Adipose tissue (tissue), 3 donors: ENCODE results near the gene KRT75. TPM values are rescaled to one million over a fixed set of nuclear protein-coding genes. Genes with fewer than 3 reads are reported as not detected.
"Not testable (repeated sequence)": the region's sequence is repeated elsewhere in the genome, so short reads cannot be mapped to it uniquely, and the experiment has no call there.

Experiments
- H3K27ac ChIP-seq: one replicate; pipeline ENCODE4 v1.5.1; 2013; ENCODE audit warnings: low read depth, low read length
- WGBS, 3 donors: extraction: QIAGEN DNeasy Blood & Tissue Kit; methylation state at CpG; one replicate each; pipeline ENCODE4 v1.1.7; 2013; 5-methylcytosine and 5-hydroxymethylcytosine counted together
- polyA plus RNA-seq, 3 donors: library from polyadenylated mRNA; stranded (reverse); fragments of 200-250 nt; gene quantifications; one replicate each; pipeline ENCODE4 v1.2.3, GENCODE V29; 2013
- donor health status: healthy with polysubstance abuse.
- donor health status: Bipolar disorder and iron deficiency.
- donor health status: healthy.

KRT75 gene
- under 1 TPM in 1 of 3 donors, not detected in 2; 0.11 TPM for polyA plus RNA-seq

DNA sequence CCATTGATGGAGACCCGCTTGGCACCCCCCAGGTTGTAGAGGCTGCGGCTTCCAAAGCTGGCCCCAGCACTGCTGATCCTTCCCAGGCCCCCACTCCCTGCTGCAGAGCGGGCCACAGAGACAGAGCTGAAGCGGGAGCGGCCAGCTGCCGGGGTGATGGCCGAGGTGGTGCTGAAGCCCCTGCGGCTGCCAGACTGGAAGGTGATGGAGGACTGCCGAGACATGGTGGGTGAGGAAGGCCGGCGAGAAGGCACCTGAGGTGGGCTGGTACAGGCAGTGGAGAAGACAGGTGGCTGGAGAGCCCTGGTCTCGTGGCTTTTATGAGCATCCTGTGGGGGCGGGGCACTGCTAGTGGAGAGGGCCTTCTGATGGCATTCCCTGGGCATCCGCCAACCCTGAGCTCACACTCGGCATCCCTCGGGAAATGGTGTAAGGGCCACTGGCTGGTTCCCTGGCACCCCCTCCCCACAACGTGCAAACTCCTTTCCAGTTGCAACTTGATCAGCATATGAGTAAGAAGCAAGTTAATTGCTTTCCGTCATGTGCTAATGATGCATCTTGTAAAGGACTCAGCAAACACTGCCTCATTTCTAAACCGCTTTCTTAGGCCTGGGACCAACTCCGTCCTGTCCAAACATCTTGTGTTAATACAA lies at the start of gene KRT75:
Gene KRT75 (minus strand): TSS at position 291 of the 653 bp plus-strand sequence. CDS start 67 bp downstream, at position 224.
- H3K27ac ChIP-seq = no peak within 1 kb of the TSS
- 80 to 88% (median 86%) methylated on average over 19 to 20 of the region's 20 CpGs for WGBS, 3 donors

DNA sequence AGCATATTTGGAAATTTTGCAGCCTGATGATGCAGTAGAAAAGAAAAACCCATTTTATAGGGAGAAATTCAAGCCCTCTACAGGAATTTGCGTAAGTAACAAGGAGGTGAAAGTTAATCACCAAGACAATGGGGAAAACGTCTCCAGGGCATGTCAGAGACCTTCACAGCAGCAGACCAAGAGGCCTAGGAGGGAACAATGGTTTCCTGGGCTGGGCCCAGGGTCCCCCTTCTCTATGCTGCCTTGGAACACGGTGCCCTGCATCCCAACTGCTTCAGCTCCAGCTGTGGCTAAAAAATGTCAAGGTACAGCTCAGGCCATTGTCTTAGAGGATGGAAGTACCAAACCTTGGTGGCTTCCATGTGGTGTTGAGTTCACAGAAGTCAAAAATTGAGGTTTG lies 45.9 kb upstream of the KRT75 start:
- 61 to 67% (median 66%) methylated on average over 3 of the region's 3 CpGs for WGBS, 3 donors
- H3K27ac ChIP-seq = no peak overlapping the region

DNA sequence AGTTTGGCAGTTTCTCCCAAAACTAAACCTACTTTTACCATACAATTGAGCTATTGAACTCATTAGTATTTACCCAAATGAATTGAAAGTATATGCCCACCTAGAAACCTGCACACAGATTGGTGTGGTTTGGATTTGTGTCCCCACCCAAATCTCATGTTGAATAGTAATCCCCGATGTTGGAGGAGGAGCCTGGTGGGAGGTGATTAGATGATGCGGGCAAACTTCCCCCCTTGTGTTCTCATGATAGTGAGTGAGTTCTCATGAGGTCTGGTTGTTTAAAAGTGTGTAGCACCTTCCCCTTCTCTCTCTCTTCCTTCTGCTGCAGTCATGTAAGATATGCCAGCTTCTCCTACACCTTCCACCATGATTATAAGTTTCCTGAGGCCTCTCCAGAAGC lies 43.5 kb upstream of the KRT75 start:
- 44 to 81% (median 74%) methylated on average over 2 of the region's 2 CpGs for WGBS, 3 donors
- H3K27ac ChIP-seq = no peak overlapping the region

DNA sequence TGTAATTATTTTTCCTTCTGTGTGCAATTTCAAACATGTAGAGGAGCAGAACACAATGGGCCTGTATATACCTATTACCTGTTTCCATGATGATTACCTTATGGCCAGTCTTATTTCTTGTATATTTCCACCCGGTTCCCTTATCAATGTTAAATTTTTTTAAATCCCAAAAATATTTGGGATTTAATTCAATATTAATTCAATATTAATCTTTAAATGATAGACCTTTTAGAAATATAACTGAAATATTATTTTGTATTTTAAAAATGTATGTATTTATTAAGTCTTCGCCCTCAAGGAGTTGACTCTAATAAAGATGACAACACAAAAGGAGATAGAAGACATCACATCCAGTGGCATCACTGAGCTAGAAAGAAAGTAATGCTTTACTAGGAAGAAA lies 40.0 kb upstream of the KRT75 start:
- WGBS, 3 donors = 88 to 92% (median 91%) methylated on average over 2 of the region's 2 CpGs
- no peak overlapping the region for H3K27ac ChIP-seq

DNA sequence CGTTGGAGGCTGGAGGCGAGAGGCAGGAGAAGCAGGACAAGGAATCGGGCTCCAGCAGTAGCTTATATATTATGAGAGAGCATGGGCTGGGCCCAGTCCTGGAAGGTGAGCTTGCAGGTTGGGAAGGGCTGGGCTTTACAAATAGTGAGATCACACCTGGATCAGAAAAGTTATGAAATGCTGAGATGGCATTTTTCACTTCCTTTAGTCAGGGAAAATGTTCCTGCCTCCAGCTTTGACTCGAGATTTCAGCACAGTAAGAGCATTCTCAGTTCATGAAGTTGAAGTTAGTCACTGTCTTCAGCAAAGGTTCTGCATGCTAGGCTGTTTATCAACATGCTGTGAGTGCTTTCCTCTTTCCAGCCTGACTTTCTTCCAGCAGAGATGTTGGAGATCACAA lies 39.6 kb upstream of the KRT75 start, which contains the start of gene KRT6C:
Gene KRT6C (minus strand): TSS at position 38 of the 400 bp plus-strand sequence. CDS start 68 bp downstream, outside the sequence.
- 63 to 81% (median 70%) methylated on average over 4 of the region's 4 CpGs for WGBS, 3 donors

DNA sequence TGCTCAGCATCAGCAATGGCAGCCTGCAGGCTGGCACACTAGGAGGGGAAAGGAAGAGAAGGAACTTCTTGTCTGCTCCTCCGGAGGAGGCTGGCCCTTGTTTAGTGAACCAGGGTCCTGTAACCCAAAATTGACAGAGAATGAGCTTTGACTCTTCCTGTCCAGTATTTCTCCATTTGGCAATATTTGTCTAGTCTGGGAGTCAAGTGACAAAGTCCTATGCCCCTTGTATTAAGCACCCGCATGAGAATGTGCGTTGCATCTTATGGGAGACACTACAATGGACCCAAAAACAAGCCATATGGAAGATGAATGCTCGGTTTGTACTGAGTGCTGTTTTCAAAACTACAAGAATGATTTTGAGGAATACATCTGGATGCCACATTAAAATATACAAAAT lies 35.7 kb upstream of the KRT75 start:
- WGBS, 3 donors = 70 to 80% (median 77%) methylated on average over 4 of the region's 4 CpGs
- H3K27ac ChIP-seq = no peak overlapping the region

More for the DNA sequence above, 39.6 kb upstream of the KRT75 start, which contains the start of gene KRT6C:
- no peak within 1 kb of the TSS for H3K27ac ChIP-seq

GRCh38 chr12:52464897-52465296 lies 30.7 kb upstream of the KRT75 start:
- no peak overlapping the region for H3K27ac ChIP-seq
- WGBS, 3 donors = 32 to 51% (median 34%) methylated on average over 2 of the region's 2 CpGs

GRCh38 chr12:52461693-52462092 lies 27.5 kb upstream of the KRT75 start:
- no peak overlapping the region for H3K27ac ChIP-seq
- WGBS, 3 donors = 53 to 72% (median 56%) methylated on average over 5 of the region's 5 CpGs

- 83 to 86% (median 86%) methylated on average over 5 of the region's 5 CpGs for WGBS, 3 donors
- no peak overlapping the region for H3K27ac ChIP-seq
Measured at GRCh38 chr12:52458861-52459260, 24.7 kb upstream of the KRT75 start.

GRCh38 chr12:52455821-52456220 lies 21.6 kb upstream of the KRT75 start:
- H3K27ac ChIP-seq = no peak overlapping the region
- WGBS, 3 donors = 55 to 94% (median 67%) methylated on average over 1 of the region's 1 CpG

DNA sequence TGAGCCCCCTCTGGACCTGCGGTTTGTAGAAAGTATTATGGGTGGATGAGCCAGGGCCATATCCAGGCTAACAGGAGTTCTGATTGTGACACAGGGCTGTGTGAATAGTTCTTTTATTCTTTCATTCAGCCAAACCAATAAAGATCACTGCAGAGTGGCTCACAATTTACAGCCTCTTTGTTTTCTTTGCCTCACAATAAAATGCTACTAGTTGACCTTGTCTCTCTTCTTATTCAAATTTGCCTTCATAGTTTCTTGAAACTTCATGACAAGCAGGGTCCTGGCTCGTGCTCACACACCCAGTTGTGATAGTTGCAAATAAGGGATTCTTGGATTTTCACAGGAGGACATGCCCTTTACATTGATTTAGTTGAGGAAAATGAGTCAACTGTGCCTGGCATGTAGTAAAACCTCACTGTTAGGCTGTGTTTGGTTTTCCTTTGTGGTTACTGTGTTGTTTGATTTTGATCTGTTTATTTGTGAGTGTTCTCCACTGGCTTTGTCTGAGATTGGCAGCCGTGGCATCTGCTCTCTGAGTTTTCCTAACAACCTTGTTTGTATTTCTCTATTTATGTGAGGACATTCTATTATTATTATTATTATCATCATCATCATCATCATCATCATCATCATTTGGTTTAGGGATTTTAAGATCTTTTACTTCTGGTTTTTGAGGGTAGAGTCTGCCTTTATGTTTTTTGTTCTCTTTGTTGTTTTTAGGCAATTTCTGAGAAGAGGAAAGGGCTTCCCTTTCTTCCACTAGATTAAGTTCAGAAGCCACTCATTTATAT lies 20.4 kb upstream of the KRT75 start:
- no peak overlapping the region for H3K27ac ChIP-seq
- WGBS, 3 donors = 44 to 68% (median 60%) methylated on average over 3 of the region's 3 CpGs

- no peak within 1 kb of the TSS for H3K27ac ChIP-seq
Measured at GRCh38 chr12:52452101-52452500, 17.9 kb upstream of the KRT75 start, which contains the start of gene KRT6B. KRT6B (minus strand) TSS chr12:52452146; CDS start chr12:52452078, 68 bp downstream.

GRCh38 chr12:52448228-52448627 lies 14.1 kb upstream of the KRT75 start:
- no peak overlapping the region for H3K27ac ChIP-seq
- 39 to 51% (median 45%) methylated on average over 3 of the region's 3 CpGs for WGBS, 3 donors

More at GRCh38 chr12:52452101-52452500, 17.9 kb upstream of the KRT75 start, which contains the start of gene KRT6B:
- WGBS, 3 donors = 81 to 93% (median 91%) methylated on average over 6 of the region's 6 CpGs

DNA sequence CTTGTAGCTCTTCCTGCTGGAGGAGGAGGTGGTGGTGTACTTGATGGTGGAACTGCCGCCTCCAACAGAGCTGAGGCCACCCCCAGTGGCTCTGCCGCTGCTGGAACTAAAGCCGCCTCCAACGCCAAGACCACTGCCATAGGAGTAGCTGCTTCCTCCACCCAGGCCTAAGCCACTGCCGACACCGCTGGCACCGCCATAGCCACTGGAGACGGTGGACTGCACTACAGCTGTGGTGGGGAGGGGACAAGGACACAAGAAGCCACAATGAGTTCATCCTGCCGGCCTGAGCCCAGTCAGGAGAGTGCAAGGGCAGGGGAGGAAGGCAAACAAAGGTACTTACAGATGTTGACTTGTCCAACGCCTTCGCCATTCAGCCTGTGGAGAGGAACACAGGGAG lies 13.0 kb upstream of the KRT75 start:
- not testable (repeated sequence) for H3K27ac ChIP-seq
- WGBS, 3 donors = 82 to 98% (median 92%) methylated on average over 10 to 11 of the region's 11 CpGs

DNA sequence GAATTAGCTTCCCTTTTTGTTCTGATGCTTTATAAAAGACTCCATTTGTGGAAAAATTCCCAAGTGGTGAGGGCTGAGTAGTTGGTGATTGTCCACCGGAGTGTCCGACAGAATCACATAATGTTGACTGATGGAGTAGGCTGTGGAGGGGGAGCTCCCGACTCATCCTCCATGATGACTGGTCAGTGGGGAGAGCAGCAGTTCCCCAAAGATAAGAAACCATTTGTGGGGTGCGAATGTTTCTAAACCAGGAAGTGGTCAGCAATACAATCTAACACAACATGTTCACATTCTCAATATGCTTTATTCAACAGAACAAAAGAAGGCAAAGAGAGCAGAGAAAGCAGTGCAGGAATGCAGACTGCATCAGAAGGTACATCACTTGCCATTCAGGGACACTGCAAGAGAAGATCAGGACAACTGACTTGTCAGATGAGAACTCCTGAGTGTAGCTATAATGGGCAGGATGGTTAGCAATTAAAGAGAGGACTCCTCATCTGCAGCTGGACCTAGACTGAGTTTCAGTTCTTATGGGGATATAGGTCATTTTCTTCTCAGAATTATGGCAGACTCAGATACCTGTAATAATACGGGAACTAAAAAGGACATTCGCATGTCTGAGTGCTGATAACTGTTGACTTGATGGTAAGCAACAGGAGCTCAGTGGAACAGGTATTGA lies 12.3 kb upstream of the KRT75 start:
- H3K27ac ChIP-seq = no peak overlapping the region
- 62 to 82% (median 66%) methylated on average over 6 of the region's 6 CpGs for WGBS, 3 donors

- H3K27ac ChIP-seq = no peak overlapping the region
- 58 to 69% (median 63%) methylated on average over 3 of the region's 3 CpGs for WGBS, 3 donors
Measured at GRCh38 chr12:52445876-52446275, 11.7 kb upstream of the KRT75 start.

- WGBS, 3 donors = 59 to 76% (median 69%) methylated on average over 10 of the region's 10 CpGs
- no peak overlapping the region for H3K27ac ChIP-seq
Measured at GRCh38 chr12:52444647-52445595, 10.8 kb upstream of the KRT75 start.

DNA sequence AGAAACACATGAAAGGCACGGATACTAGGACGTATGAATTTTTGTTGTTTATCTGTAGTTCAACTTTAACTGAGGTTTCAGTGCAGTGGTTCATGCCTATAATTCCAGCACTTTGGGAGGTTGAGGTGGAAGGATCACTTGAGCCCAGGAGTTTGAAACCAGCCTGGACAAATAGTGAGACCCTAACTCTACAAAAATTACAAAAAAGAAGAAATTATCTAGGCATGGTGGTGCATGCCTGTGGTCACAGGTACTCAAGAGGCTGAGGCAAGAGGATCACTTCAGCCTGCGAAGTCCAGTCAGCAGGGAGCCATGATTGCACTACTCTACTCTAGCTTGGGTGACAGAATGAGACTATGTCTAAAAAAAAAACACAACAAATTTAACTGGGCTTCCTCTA lies 9.8 kb upstream of the KRT75 start:
- no peak overlapping the region for H3K27ac ChIP-seq
- WGBS, 3 donors = 83 to 91% (median 90%) methylated on average over 3 of the region's 3 CpGs
